GM18907 (cell line): Measurements from ENCODE around the gene CCNF.
A peak's percentile ranks its signal among the peaks of the same experiment; 100 is the strongest.

Source experiments
- ATAC-seq: cut with Tn5 transposase; IDR thresholded peaks from one replicate; pipeline ENCODE4 v1.9.1; 2021; ENCODE audit warnings: mild to moderate bottlenecking, moderate library complexity; ENCODE audit not compliant: unreplicated experiment

Gene CCNF

DNA sequence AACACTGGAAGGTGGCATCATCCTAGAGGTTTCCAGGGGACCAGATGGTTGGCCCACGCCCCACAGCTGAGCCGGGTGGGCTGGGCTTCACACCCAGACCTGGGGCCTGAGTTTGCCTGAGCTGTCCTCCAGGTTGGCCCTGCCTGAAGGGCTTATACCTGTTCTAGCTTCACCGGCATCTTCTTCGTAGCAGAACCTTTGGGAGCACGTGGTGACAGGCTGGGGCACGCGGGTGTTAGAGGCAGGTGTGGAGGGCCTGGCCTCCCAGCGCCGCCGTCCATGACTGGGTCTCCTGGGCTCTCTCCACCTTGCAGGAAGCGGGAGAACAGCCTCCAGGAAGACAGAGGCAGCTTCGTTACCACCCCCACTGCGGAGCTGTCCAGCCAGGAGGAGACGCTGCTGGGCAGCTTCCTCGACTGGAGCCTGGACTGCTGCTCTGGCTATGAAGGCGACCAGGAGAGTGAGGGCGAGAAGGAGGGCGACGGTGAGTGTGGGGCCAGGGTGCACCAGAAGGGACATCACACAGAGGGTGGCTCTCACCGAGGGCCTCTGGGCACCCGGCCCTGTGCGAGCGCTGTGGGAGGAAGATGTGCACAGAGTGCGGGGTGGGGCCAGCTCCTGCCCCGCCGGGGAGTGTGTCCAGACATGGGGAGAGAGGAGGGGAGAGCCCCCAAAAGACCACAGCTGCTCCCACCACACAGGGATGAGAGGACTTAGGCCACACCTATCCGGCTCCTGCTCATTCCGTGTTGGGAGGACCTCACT lies 26.0 kb downstream of the CCNF start:
- no peak for ATAC-seq

DNA sequence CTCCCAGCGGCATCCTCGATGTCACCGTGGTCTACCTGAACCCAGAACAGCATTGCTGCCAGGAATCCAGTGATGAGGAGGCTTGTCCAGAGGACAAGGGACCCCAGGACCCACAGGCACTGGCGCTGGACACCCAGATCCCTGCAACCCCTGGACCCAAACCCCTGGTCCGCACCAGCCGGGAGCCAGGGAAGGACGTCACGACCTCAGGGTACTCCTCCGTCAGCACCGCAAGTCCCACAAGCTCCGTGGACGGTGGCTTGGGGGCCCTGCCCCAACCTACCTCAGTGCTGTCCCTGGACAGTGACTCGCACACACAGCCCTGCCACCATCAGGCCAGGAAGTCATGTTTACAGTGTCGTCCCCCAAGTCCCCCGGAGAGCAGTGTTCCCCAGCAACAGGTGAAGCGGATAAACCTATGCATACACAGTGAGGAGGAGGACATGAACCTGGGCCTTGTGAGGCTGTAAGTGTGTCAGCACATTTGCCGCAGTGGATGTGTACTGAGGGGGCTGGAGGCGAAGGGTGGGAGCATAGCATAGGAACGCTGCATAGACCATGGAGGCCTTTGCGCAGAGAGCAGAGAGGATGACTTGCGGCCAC lies 27.4 kb downstream of the CCNF start:
- no peak for ATAC-seq

DNA sequence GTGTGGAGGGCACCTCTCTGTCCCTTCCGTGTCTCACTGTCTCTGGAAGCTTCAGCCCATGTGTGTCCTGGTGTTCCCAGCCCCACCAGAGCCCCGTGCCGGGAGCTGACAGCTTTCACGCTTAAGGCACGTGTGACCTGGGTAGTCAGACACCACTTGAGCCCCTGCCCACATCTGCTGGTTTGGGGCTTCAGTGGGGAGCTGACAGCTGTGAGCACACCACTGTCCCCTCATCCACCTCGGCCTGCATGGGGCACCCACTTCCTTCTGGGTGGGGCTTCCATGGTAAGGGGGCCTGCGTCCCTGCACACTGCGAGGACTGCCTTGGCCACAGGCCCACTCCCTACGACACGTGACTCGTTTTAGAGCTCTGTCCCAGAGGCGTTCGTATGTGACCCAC lies 28.0 kb downstream of the CCNF start:
- no peak for ATAC-seq

DNA sequence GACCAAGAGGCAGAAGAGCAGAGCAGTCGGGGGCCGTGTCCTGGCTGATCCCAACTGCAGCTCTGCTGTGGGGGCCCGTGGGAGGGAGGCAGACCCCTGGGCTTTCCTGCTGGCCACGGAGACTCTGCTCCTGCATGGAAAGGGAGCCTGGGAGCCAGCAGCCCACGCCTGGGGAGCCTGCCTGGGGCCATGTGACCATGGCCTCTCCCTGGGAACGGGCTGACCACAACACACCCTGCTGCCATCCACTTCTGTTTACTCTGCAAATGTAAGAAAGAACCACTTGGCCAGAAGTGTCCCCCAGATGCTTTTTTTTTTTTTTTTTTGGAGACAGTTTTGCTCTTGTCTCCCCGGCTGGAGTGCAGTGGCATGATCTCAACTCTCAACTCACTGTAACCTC lies 28.7 kb downstream of the CCNF start:
- ATAC-seq = no peak

DNA sequence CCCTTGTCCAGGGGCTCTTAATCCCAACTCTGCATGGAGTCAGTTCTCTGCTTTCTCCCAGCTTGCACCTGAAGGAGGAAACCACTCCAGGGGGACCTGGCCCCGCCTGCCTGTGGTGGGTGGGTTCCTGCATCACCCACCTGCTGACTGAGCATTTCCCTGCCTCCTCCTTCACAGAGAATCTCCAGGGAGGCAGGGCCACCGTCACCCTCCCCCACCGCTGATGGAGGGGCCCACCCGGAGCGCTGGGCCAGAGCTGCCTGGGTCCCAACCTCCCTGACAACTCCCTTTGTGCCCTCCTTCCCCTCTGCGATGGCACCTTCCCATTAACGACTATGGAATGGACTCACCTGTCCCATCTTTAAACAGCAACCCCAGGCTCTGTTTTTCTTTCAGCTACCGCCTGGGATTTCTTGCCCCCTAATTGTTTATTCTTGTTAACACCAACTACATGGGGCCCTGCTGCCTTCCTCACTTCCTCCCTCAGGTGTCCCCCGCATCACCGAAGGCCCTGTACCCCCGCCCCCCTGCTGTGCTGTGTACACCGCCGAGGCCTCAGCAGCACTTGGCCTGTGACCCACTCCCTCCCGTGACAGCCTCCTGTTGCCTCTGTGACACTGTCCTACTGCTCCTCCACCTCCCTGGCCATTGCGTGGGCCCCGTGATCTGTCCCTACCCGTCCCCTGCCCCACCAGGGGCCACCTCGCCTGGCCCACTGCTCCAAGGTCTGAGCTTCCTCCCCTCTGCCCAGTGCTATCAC lies 29.8 kb downstream of the CCNF start:
- no peak for ATAC-seq

DNA sequence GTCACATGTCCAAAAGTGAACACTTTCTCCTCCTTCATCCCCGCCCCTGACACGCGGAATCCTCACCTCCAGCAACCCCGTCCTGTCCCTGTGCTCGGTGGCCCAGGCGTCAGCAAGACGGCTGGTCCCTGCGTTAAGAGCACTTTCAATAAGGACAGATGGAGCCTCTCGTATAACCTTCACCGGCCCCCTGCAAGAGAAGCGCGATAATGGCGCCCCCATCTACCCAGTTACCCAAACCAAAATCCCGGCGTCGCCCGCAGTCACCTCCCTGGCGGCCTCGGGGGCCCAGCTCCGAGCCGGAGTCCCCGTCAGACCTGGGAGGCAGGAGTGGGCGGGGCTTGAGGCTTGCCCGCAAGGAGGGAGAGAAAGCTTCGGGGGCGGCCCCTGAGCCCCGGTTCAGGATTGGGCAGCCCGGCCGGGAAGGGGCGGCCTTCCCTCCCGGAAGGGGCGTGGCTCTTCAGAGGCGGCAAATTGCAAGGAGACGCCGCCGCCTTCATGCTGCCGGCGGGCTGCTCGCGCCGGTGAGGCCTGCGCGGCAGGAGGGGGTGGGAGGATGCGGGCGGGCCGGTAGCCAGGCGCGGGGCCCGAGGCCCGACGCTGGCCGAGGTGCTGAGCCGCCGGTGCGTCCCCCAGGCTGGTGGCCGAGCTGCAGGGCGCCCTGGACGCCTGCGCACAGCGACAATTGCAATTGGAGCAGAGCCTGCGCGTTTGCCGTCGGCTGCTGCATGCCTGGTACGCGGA lies 30.6 kb downstream of the CCNF start, which contains the start of gene TEDC2:
Gene TEDC2, plus strand, starts transcription at position 463 of the 744 bp plus-strand sequence. Its CDS starts 36 bp downstream, at position 499.
- ATAC-seq = peak; percentile 75

DNA sequence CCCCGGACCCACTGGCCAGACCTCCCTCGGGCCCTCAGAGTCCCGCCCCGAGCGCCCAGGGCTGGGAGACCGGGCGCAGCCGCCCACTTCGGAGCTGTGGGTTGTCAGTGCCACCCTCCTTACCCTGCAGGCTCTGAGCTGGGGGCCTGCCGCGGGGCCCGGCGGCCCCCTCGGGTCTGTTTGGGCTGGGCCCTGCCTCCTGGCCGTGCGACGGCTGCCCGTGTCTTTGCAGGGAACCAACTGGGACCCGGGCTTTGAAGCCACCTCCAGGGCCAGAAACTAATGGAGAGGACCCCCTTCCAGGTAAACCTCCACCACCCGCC lies 31.1 kb downstream of the CCNF start:
- ATAC-seq = peak; percentile 17

DNA sequence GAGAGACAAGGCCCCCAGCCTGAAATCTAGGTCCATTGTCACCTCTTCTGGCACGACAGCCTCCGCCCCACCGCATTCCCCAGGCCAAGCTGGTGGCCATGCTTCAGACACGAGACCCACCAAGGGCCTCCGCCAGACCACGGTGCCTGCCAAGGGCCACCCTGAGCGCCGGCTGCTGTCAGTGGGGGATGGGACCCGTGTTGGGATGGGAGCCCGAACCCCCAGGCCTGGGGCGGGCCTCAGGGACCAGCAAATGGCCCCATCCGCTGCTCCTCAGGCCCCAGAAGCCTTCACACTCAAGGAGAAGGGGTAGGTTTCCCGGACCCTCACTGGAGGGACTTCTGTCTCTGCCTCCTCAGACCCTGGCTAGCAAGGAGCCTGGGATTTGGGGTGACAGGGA lies 31.7 kb downstream of the CCNF start:
- no peak for ATAC-seq

DNA sequence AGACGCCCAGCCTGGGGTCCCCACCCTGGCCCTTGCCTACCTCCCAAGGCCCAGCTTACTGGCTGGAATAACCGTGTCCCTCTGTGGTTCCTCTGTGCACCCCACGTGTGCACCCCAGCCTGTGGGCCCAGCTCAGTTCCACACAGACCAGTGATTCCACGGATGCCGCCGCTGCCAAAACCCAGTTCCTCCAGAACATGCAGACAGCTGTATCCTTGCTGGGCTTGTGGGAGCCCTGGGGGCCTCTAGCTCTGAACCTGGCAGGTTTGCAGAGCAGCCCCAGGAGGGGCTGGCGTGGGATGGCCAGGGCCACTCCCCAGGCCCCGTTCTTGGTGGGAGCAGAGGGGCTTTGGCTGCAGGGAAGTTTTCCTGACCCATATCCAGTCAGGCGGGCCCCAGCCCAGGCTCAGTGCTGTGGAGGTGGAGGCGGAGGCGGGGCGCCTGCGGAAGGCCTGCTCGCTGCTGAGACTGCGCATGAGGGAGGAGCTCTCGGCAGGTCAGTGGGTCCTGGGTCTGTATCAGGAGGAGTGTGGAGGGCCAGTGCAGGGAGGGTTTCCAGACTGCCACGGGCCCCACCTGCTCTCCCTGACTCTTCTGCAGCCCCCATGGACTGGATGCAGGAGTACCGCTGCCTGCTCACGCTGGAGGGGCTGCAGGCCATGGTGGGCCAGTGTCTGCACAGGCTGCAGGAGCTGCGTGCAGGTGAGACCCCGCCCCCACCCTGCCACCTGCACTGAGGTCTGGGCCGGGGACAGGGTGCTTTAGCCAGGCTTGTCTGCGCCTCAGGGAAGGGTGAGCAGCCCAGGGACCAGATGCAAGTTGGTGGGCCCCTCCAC lies 33.0 kb downstream of the CCNF start:
- no peak for ATAC-seq

DNA sequence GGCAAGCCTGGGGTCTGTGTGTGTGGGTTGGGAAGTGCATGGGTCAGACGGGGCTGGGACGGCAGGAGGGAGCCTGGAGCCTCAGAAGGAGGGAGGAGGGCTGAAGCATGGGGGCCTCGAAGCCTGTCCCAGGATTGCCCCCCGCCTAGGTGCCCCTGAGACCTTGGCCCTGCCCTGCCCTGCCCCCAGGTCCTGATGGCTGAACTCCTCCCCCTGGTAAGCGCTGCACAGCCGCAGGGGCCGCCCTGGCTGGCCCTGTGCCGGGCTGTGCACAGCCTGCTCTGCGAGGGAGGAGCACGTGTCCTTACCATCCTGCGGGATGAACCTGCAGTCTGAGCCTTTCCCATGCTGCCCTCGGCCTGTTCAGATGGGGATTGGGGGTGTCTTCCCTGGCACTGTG lies 35.1 kb downstream of the CCNF start:
- no peak for ATAC-seq

DNA sequence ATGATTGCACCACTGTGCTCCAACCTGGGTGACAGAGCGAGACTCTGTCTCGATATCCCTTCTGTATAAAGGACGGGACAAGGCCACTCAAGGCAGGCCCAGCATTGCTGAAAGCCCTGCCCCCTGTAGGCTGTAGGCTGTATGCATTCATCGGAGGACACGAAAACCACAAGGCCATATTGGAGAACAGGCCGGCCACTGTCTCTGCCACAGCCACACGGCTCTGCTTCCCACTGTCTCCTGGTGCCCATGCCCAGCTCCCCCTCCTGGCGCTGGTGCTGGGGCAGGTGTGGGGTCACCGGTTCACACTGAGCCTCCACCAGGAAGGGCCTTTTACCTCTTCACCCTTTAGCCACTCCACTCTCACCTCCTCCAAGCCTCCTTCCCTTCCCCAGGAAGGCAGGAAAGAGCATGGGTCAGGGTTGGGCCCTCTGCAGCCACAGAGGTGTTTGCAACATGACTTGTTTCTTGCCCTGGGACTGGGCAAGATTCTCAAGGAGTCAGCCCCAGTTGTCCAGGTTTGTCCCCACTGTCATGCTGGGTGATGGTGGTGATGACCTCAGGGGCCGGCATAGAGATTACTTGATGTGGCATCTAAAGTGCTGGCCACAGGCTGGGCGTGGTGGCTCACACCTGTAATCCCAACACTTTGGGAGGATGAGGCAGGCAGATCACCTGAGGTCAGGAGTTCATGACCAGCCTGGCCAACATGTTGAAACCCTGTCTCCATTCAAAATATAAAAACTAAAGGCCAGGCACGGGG lies 36.6 kb downstream of the CCNF start:
- ATAC-seq = no peak

DNA sequence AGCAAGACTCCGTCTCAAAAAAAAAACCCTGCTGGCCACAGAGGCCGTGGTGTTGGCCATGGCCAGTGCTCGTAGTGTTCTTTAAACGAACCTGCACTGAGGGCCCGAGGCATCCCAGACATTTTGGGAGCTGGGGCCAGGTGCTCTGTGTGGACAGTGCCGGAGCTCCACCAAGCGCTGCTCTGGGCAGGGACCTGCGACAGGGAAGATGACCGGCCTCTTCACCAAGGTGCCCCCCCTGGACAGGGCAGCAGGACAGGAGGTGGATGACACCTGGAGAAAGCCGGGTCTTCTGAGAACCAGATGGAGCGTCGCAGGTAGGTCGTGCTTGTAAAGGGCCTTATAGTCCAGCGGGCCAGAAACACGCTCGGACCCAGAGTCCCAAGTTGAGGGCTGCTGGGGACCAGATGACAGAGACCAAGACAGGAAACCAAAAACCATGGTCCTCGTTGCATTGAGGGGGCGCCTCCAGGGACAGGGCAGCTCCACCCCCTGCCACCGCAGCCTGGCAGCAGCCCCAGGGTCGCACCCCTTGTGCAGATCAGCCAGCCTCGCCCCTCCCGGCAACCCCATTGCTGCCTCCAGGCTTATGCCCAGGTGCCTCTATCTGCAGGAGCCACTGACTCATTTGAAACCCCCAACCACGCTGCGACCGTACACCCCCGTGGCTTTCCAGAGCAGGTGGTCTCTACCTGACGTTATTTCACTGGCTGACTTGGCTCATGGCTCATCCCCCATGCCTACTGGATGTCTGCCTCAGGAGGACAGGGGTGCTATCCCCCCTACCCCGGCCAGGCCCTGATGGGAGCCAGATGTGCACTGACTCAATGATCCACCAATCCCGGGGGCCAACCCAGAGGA lies 37.6 kb downstream of the CCNF start:
- no peak for ATAC-seq

DNA sequence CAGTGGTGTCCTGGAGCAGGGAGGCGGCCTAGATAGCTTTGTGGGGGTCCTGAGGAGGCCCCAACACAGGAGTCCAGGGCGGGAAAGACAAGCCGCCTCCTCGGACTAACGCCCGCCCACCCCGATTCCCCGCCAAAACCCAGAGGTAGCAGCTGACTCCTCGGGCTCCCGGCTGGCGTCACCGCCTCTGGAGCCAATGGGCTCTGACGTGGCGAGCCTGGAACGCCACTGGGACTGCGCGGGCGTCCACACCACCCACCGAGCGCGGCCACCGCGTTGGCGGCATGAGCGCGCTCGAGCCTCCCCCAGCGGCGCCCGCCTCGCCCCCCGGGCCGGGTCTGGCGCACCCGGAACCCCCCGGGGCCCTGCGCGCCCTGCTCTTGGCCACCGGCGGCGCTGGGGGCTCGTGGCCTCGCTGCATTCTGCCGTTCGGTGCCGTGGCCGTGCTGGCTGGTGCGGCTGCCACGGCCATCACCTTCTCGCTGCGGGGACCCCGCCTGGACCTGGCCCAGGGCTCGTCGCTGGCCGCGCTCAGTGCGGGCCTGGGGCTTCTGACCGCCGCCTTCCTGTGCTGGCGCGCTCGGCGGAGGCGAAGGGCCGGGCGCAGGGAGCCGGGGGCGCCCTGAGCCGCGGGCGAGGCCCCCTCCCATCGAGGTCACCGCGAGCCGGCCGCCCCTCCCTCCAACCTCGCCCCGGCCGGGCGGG lies 38.4 kb downstream of the CCNF start:
- no peak for ATAC-seq

DNA sequence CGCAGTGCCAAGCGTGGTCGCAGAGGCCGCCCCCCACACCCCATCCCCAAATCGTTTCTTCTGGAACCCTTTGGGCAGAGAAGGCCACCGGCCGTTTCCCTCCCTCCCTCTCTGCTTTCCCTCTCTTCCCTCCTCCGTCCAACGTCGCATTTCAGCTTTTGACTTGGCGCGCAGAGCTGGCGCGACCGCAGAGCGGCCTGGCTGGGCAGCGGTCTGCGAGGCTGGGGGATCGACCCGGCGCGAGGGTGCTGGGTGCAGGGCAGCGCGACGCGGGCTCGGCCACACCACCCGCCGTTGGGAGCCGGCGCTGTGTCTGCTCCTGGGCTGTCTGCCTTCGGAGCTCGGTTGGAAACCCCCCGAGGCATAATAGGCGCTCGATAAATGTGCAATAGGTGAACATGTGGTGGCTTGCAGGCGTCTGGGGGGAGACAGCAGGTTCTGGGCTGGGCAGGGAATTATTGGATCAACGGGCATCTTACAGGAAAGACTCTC lies 39.0 kb downstream of the CCNF start:
- no peak for ATAC-seq

DNA sequence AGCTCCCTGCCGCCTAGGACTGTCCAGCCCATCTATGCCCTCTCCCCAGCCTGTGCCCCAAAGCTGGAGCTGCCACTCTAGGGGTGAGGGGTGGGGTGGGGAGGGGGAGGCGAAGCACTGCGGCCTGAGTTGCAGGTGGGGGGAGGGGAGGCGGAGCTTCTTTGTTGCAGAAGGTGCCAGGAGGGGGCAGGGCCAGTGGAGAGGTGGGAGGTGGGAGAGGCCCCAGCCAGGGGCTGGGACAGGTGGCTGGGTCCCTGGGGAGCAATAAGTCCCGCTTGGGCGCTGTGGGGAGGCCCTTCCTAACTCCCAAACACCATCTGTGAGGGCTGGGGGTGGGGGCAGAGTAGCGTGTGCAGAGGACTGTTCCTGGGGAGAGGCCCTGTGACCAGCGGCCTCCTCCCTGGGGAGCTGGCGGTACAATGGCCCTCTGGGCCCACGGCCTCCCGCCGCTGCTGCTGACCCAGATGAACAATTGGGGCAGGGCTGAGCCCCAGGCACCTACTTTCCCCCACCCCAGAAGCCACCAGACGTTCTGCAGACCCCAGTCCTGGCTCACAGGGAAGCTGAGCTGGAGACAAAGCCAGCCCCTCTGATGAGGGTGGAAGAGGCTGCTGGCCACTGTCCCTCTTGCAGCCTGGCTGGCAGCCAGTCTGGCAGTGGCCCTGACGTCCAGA lies 39.6 kb downstream of the CCNF start:
- no peak for ATAC-seq

DNA sequence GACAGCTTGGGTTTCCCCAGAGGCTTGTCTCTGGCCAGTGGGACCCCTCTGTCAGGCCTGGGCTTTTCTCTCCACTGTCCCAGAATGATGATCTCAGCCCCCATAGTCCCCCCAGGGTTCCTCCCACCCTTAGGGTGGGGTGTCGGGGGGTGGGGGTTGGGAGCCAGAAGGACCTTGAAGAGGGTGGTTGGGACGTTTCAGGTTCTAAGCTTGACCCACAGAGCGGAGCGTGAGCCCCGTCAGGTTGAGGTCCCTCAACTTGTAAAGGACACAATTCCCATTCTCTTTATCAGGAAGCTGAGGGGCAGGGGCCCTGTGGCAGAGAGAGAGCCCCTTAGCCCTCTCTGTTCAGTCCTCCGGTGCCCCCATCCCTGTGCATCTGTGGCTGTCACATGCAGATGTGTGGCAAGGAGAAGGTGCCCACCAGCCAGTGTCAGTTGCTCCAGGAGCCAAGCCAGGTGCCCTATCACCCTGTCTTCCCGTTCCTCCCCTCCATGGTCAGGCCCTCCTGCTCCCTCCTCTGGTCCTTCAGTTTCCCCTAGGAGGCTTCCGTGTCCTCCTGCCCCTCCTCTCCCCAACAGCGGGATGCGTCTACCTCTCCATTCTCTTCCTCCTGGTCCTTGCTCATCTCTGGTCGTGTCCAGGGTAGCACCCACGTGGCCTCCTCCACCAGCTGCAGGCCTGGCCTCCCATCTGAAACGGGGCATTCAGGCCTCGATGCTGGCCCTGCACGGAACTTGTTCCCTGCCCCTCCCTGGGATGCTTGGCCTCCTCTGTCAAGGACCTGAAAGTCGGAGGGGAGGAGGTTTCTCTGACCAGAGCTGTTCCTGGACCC lies 40.4 kb downstream of the CCNF start:
- ATAC-seq = no peak

DNA sequence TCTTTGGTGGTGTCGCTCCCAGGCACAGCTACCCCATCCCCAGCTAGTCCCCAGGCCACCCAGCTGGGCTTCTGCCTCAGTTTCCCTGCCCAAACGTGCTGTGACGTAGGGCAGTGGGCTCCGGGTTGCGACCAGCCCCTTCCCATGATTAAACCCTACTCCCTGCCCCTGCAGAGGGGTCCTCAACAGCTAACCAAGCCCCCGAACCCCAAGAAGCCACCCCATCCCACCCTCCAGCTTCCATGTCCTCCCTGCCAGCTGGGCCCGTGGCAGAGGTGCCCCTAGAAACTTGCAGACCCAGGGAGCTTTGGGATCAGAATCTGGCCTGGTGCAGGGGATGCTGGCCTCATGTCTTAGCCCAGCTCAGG lies 41.0 kb downstream of the CCNF start:
- no peak for ATAC-seq
